MM.1S (cell line): Measurements from ENCODE around the gene MIEN1.

Source experiments
- DNase-seq: peaks from one replicate; pipeline ENCODE4 v3.0.0-alpha.2; 2015
- H2AFZ ChIP-seq: fragments of 300-600 bp; sonication (generic); 2 replicates; pipeline ENCODE4 v1.6.0; 2016; ENCODE audit warnings: antibody characterized with exemption, low read length
- H3F3A ChIP-seq: fragments of 300-600 bp; sonication (generic); 2 replicates; pipeline ENCODE4 v1.6.1; 2016; ENCODE audit warnings: mild to moderate bottlenecking, antibody characterized with exemption, low read length, moderate library complexity, mixed read lengths; ENCODE audit not compliant: insufficient read depth
- H3K27ac ChIP-seq: fragments of 300-600 bp; sonication (generic); 2 replicates; pipeline ENCODE4 v1.5.1; 2016; ENCODE audit warnings: mild to moderate bottlenecking, low read length
- H3K27me3 ChIP-seq: fragments of 300-600 bp; sonication (generic); replicated peaks from 2 replicates; pipeline ENCODE4 v1.6.0; 2016; ENCODE audit warnings: low read length; ENCODE audit not compliant: insufficient read depth
- H3K36me3 ChIP-seq: fragments of 300-600 bp; sonication (generic); replicated peaks from 2 replicates; pipeline ENCODE4 v1.6.1; 2016; ENCODE audit warnings: mild to moderate bottlenecking, low read length, mixed read lengths; ENCODE audit not compliant: insufficient read depth
- H3K4me1 ChIP-seq: fragments of 300-600 bp; sonication (generic); 2 replicates; pipeline ENCODE4 v1.6.1; 2016; ENCODE audit warnings: low read length, mixed read lengths
- H3K4me2 ChIP-seq: fragments of 300-600 bp; sonication (generic); 2 replicates; pipeline ENCODE4 v1.6.0; 2016; ENCODE audit warnings: low read depth, low read length
- H3K4me3 ChIP-seq: fragments of 300-600 bp; sonication (generic); 2 replicates; pipeline ENCODE4 v1.5.1; 2016; ENCODE audit warnings: low read length, mixed read lengths
- H3K79me2 ChIP-seq: fragments of 300-600 bp; sonication (generic); 2 replicates; pipeline ENCODE4 v1.6.1; 2016; ENCODE audit warnings: mixed run types, low read length, mixed read lengths
- H3K9ac ChIP-seq: fragments of 300-600 bp; sonication (generic); 2 replicates; pipeline ENCODE4 v1.6.1; 2016; ENCODE audit warnings: low read length, mixed read lengths
- H3K9me2 ChIP-seq: fragments of 300-600 bp; sonication (generic); replicated peaks from 2 replicates; pipeline ENCODE4 v1.6.1; 2016; ENCODE audit warnings: mild to moderate bottlenecking, low read length, mixed read lengths; ENCODE audit not compliant: insufficient read depth
- H3K9me3 ChIP-seq: fragments of 300-600 bp; sonication (generic); replicated peaks from 2 replicates; pipeline ENCODE4 v1.6.1; 2016; ENCODE audit warnings: mild to moderate bottlenecking, low read length, mixed read lengths; ENCODE audit not compliant: insufficient read depth
- H4K20me1 ChIP-seq: fragments of 300-600 bp; sonication (generic); 2 replicates; pipeline ENCODE4 v1.6.1; 2016; ENCODE audit warnings: mild to moderate bottlenecking, low read length, moderate library complexity, mixed read lengths; ENCODE audit not compliant: insufficient read depth
- EZH2 ChIP-seq: fragments of 300-600 bp; sonication (generic); optimal IDR thresholded peaks from 2 replicates; pipeline ENCODE3; 2017; ENCODE audit warnings: low read depth, mild to moderate bottlenecking, antibody characterized with exemption, low read length, mixed read lengths
- EZH2phosphoT487 ChIP-seq: fragments of 300-600 bp; sonication (generic); IDR thresholded peaks from 2 replicates; pipeline ENCODE4 v1.6.1; 2018; ENCODE audit warnings: antibody characterized with exemption, low read length
- TF ChIP-seq, protein P1 (sequence below): fragments of 300-600 bp; sonication (generic); IDR thresholded peaks from 2 replicates; pipeline ENCODE4 v1.5.1; 2016; ENCODE audit warnings: antibody characterized with exemption, low read length, mixed read lengths

Gene MIEN1

GRCh38 chr17:39745335-39746144 lies 15.2 kb upstream of the MIEN1 start:
- Histone ChIP-seq H3K4me1 (no peaks in the 10 kb centered on the region), H3K9ac (no peak overlapping the region), H3F3A (no peaks in the 10 kb centered on the region), H3K27ac (no peak overlapping the region), H3K4me2 (no peak overlapping the region), H3K36me3 (no peaks in the 10 kb centered on the region), H4K20me1 (no peaks in the 10 kb centered on the region), H3K9me2 (no peaks in the 10 kb centered on the region), H3K27me3 (no peaks in the 10 kb centered on the region; the same call in 1 of the 2 replicates), H3K9me3 (no peaks in the 10 kb centered on the region), H3K4me3 (no peak overlapping the region), H2AFZ (no peak overlapping the region), H3K79me2 (no peaks in the 10 kb centered on the region; the same call in 1 of the 2 replicates)
- no peak for DNase-seq
- TF ChIP-seq EZH2phosphoT487 (no peak), EZH2 (no peak)
- TF ChIP-seq, protein P1, sequence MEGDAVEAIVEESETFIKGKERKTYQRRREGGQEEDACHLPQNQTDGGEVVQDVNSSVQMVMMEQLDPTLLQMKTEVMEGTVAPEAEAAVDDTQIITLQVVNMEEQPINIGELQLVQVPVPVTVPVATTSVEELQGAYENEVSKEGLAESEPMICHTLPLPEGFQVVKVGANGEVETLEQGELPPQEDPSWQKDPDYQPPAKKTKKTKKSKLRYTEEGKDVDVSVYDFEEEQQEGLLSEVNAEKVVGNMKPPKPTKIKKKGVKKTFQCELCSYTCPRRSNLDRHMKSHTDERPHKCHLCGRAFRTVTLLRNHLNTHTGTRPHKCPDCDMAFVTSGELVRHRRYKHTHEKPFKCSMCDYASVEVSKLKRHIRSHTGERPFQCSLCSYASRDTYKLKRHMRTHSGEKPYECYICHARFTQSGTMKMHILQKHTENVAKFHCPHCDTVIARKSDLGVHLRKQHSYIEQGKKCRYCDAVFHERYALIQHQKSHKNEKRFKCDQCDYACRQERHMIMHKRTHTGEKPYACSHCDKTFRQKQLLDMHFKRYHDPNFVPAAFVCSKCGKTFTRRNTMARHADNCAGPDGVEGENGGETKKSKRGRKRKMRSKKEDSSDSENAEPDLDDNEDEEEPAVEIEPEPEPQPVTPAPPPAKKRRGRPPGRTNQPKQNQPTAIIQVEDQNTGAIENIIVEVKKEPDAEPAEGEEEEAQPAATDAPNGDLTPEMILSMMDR = no peak

- Histone ChIP-seq H3K27me3 (no peaks in the 10 kb centered on the region; the same call in 1 of the 2 replicates), H3K27ac (no peak overlapping the region), H3K36me3 (no peaks in the 10 kb centered on the region), H3K79me2 (peaks cover 7% of the 10 kb centered on the region; the same call in 1 of the 2 replicates), H3K4me1 (no peaks in the 10 kb centered on the region), H3F3A (no peaks in the 10 kb centered on the region), H3K9me3 (no peaks in the 10 kb centered on the region), H3K9me2 (no peaks in the 10 kb centered on the region), H3K4me2 (no peak overlapping the region), H3K4me3 (no peak overlapping the region), H4K20me1 (no peaks in the 10 kb centered on the region), H3K9ac (no peak overlapping the region), H2AFZ (no peak overlapping the region)
- TF ChIP-seq, protein P1 = no peak
- no peak for DNase-seq
These were observed 14.5 kb upstream of the MIEN1 start for GRCh38 chr17:39744836-39745215.

GRCh38 chr17:39744075-39744835 lies 13.9 kb upstream of the MIEN1 start:
- DNase-seq = no peak
- H3K36me3 ChIP-seq = no peaks in the 10 kb centered on the region
- H3F3A ChIP-seq = no peaks in the 10 kb centered on the region
- H3K9ac ChIP-seq = no peak overlapping the region
- no peak overlapping the region for H2AFZ ChIP-seq
- no peak overlapping the region for H3K4me3 ChIP-seq
- TF ChIP-seq EZH2 (no peak), EZH2phosphoT487 (no peak)
- TF ChIP-seq, protein P1 = no peak
- H3K79me2 ChIP-seq = peaks cover 12% of the 10 kb centered on the region; the same call in 1 of the 2 replicates
- peaks cover 4% of the 10 kb centered on the region for H3K4me1 ChIP-seq
- H3K4me2 ChIP-seq = no peak overlapping the region
- no peak overlapping the region for H3K27ac ChIP-seq
- H3K9me2 ChIP-seq = no peaks in the 10 kb centered on the region
- no peaks in the 10 kb centered on the region for H4K20me1 ChIP-seq
- no peaks in the 10 kb centered on the region for H3K9me3 ChIP-seq
- H3K27me3 ChIP-seq = no peaks in the 10 kb centered on the region; the same call in 1 of the 2 replicates
